ENCODE measurements around the gene IRF2BP1.

GRCh38 chr19:45883881-45884681, 1.9 kb downstream of the IRF2BP1 start:
- TF ChIP-seq CTCF (IDR thresholded peaks at IDR 0.05) (no peak), POLR2A (IDR thresholded peaks at IDR 0.05) (no peak)

Data from thyroid gland (tissue), 4 donors.